Measurements from ENCODE around the gene GSTK1. TPM values are rescaled to one million over a fixed set of nuclear protein-coding genes. Genes with fewer than 3 reads are reported as not detected.

Gene GSTK1
- total RNA-seq, 4 donors from 2014 or later: 97.0 to 180 (median 139) TPM

DNA sequence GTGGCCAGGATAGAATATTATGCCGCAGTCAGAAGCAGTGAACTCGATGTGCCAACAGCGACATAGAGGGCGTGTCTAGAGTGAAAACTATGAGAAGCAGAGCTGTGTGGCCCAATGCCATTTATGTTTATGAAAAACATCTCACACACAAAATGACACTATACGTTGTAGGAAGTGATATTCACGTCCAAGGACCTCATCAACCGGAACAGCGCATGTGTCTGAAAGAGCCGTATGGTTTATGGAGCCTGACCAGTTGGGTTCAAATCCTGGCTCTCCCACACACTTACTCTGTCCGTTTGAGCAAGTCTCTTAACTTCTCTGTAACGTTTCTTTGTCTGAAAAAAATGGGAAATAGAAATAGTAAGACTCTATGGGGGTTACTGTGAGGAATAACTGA lies 20.9 kb upstream of the GSTK1 start:
- no peak for DNase-seq (ENCODE audit: low spot score in 2 of 2)
- 78 to 83% methylated on average over 11 of the region's 11 CpGs for WGBS, 2 donors
- no peak overlapping the region for H3K4me3 ChIP-seq (ENCODE audit: low read depth, poor library complexity, severe bottlenecking)
- intact Hi-C loops (cut with DNase I; ENCODE audit: low total_unique reads): no loop called here
- TF ChIP-seq, protein P1, sequence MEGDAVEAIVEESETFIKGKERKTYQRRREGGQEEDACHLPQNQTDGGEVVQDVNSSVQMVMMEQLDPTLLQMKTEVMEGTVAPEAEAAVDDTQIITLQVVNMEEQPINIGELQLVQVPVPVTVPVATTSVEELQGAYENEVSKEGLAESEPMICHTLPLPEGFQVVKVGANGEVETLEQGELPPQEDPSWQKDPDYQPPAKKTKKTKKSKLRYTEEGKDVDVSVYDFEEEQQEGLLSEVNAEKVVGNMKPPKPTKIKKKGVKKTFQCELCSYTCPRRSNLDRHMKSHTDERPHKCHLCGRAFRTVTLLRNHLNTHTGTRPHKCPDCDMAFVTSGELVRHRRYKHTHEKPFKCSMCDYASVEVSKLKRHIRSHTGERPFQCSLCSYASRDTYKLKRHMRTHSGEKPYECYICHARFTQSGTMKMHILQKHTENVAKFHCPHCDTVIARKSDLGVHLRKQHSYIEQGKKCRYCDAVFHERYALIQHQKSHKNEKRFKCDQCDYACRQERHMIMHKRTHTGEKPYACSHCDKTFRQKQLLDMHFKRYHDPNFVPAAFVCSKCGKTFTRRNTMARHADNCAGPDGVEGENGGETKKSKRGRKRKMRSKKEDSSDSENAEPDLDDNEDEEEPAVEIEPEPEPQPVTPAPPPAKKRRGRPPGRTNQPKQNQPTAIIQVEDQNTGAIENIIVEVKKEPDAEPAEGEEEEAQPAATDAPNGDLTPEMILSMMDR (IDR thresholded peaks at IDR 0.05): no peak
- TF ChIP-seq POLR2A (IDR thresholded peaks at IDR 0.05): no peak

DNA sequence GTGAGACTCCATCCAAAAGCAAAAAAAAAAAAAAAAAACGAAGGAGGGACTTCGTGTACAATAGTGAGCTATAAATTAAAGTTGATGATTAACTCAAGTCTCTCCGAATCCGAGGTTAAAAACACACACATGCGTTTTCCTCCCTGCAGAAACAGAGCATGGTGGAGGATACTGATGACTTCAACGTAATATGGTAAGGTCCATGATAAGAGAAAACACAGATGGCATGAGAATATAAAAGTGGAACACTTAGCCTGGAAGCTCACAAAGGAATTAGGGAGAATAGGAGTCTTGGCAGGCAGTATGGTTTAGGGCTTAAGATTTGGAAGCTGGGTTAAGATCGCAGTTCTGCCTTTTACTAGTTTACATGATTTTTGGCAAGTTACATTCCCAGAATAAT lies 20.1 kb upstream of the GSTK1 start:
- 82 to 83% methylated on average over 7 of the region's 7 CpGs for WGBS, 2 donors
- TF ChIP-seq, protein P1 (IDR thresholded peaks at IDR 0.05): no peak
- TF ChIP-seq POLR2A (IDR thresholded peaks at IDR 0.05): no peak
- no peak overlapping the region for H3K4me3 ChIP-seq (ENCODE audit: low read depth, poor library complexity, severe bottlenecking)
- intact Hi-C loops (cut with DNase I; ENCODE audit: low total_unique reads): no loop called here
- no peak for DNase-seq (ENCODE audit: low spot score in 2 of 2)

DNA sequence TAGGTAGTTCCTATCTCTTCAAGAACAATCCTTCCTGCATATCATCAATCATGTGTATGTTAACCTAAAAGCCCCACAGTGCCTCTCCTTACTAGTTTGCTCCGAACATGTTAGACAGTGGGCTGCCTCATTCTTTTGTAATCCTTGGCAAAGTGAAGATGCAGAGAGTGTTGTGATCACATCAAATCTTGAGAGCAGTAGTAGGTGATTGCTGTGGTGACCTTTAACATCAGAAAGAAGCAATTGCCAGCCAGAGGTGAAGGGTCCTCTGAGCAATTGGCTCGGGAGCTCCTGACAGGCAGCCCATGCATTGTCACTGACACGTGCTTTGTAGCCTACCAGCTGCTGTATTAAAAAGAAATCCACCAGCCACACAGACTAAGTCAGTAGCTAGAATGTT lies 19.6 kb upstream of the GSTK1 start:
- no peak for DNase-seq (ENCODE audit: low spot score in 2 of 2)
- H3K4me3 ChIP-seq (ENCODE audit: low read depth, poor library complexity, severe bottlenecking): no peak overlapping the region
- intact Hi-C loops (cut with DNase I; ENCODE audit: low total_unique reads): no loop called here
- TF ChIP-seq, protein P1 (IDR thresholded peaks at IDR 0.05): no peak
- TF ChIP-seq POLR2A (IDR thresholded peaks at IDR 0.05): no peak
- 82% methylated on average over 3 of the region's 3 CpGs for WGBS, 2 donors

DNA sequence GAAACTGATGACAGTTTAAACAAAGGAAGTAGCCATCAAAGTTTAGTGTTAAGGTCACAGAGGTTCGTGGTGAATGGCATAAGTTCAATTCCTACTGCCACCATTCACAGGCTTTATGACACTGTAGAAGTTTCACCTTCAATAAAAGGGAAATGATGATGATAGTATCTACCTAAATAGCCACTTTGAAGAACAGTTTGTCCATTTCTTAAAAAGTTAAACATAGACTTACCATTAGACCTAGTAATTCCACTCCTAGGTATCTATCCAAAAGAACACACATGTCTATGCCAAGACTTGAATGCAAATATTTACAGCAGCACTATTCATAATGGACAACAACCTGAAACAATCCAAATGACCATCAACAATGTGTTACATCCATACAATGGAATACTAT lies 18.9 kb upstream of the GSTK1 start:
- intact Hi-C loops (cut with DNase I; ENCODE audit: low total_unique reads): no loop called here

DNA sequence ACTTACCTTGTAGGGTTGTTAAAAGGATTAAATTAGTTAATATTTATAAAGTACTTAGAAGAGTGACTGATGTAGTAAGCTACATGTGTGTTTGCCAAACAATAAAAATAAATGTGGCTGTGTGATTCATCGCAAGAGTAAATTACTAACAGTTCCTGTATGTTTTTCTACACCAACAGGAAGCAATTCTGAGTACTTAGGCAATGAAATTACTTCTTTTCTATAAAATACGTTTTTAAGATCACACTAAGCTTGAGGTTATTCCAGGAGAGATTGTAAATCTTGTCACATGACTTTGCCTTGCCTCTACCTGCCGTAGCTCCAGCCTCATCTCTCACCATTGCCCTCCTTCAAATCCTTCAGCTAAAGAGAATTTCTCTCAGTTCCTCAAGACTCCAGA lies 18.1 kb upstream of the GSTK1 start:
- whole genome bisulfite sequencing, 2 donors: 24 to 27% methylated on average over 3 of the region's 3 CpGs
- no peak for DNase-seq (ENCODE audit: low spot score in 2 of 2)

More for the DNA sequence above, 18.9 kb upstream of the GSTK1 start:
- DNase-seq (ENCODE audit: low spot score in 2 of 2): no peak
- 46 to 52% methylated on average over 1 of the region's 1 CpG for WGBS, 2 donors
- TF ChIP-seq, protein P1 (IDR thresholded peaks at IDR 0.05): no peak
- no peak overlapping the region for H3K4me3 ChIP-seq (ENCODE audit: low read depth, poor library complexity, severe bottlenecking)

DNA sequence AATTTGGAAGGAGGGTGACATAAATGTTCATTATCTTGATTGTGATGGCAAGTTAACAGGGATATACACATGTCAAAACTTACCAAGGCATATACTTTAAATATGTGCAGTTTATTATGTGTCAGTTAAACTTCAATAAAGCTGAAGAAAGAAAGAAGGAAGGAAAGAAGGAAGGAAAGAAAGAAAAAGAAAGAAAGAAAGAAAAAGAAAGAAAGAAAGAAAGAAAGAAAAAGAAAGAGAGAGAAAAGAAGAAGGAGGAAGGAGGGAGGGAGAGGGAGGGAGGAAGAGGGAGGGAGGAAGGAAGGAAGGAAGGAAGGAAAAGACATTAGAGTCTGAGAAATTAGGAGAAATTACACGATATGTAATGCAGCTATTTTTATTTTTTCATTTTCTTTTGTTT lies 15.9 kb upstream of the GSTK1 start:
- intact Hi-C loops (cut with DNase I; ENCODE audit: low total_unique reads): no loop called here
- TF ChIP-seq POLR2A (IDR thresholded peaks at IDR 0.05): no peak
- TF ChIP-seq, protein P1 (IDR thresholded peaks at IDR 0.05): no peak
- WGBS, 2 donors: 58 to 77% methylated on average over 1 of the region's 1 CpG
- DNase-seq (ENCODE audit: low spot score in 2 of 2): no peak
- H3K4me3 ChIP-seq (ENCODE audit: low read depth, poor library complexity, severe bottlenecking): no peak overlapping the region

More for the DNA sequence above, 18.1 kb upstream of the GSTK1 start:
- no peak overlapping the region for H3K4me3 ChIP-seq (ENCODE audit: low read depth, poor library complexity, severe bottlenecking)
- intact Hi-C loops (cut with DNase I; ENCODE audit: low total_unique reads): no loop called here
- TF ChIP-seq POLR2A (IDR thresholded peaks at IDR 0.05): no peak
- TF ChIP-seq, protein P1 (IDR thresholded peaks at IDR 0.05): no peak

All from lower leg skin (tissue), 4 donors.